Suppressor macrophage treated with lipopolysaccharide for 1 hour (primary cell): ENCODE measurements around the gene LEMD2.

Source experiments
- DNase-seq, 3 donors: peaks; one replicate each; pipeline ENCODE4 v3.0.0-alpha.2; 2020 to 2022

Gene LEMD2

GRCh38 chr6:33791620-33792019 is 2.7 kb upstream of the LEMD2 start:
- no peak for DNase-seq

DNA sequence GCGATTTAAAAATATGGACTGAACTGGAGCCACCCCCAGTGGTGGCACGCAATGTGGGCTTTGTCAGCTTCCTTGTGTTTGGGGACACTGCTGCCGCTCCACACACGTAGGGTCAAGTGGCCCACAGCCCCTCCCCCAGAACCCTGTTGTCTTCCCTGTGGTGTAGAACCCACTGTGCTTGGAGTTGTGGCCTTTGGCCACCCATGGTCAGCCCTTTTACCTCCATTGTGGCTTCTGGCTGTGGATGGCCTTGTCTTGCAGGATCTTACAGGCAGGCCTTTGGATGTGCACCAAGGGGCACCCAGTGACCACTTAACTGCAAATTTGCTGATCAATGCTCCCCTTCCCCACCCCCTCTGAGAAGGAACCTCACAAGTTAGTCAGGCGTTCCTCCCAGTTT is 2.0 kb upstream of the LEMD2 start:
- no peak for DNase-seq

- no peak for DNase-seq
Measured at GRCh38 chr6:33790379-33790778, 1.4 kb upstream of the LEMD2 start.

DNA sequence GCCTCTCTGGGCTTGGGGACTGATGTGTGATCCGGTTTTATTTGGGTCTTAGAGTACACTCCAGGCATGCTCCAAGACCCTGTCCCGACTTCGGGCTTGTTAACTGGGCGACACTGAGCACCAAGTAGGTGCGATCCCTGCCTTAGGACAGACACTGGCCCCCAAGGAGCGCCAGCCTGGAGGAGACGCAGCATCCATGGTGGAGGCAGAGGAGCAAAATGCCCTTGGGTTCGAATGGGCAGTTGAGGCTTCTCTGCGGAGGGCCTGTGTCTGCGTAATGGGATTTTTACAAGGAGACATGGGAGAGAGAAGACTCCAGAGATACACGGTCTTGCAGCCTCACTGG is 593 bp upstream of the LEMD2 start:
- DNase-seq, result no peak

GRCh38 chr6:33787954-33788693 is 806 bp downstream of the LEMD2 start:
- DNase-seq, result peak; percentile 89 to 93 (median 92)

GRCh38 chr6:33787346-33787953 is 1.5 kb downstream of the LEMD2 start:
- no peak for DNase-seq

- no peak for DNase-seq
Measured at GRCh38 chr6:33786736-33787135, 2.2 kb downstream of the LEMD2 start.

GRCh38 chr6:33785778-33786177 is 3.2 kb downstream of the LEMD2 start:
- peak; percentile 14 to 33 (median 29) for DNase-seq

DNA sequence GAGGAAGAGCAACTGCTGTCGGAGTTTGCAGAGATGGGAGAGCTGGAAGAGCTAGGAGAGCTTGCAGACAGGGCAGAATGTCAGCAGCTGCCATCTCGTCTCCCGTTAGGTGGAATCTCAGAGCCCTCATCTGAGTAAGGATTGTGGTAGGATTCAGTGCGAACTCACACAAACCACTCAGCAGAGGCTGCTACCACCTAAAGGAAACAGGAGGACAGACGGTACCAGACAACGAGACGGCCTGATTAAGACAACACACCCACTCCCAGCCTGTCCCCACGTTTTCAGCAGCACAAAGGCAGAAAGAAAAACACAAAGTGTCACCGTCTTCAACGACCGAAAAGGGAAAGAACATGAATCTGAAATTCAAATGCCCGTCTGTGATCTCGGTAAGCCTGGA is 4.1 kb downstream of the LEMD2 start:
- DNase-seq, result no peak

DNA sequence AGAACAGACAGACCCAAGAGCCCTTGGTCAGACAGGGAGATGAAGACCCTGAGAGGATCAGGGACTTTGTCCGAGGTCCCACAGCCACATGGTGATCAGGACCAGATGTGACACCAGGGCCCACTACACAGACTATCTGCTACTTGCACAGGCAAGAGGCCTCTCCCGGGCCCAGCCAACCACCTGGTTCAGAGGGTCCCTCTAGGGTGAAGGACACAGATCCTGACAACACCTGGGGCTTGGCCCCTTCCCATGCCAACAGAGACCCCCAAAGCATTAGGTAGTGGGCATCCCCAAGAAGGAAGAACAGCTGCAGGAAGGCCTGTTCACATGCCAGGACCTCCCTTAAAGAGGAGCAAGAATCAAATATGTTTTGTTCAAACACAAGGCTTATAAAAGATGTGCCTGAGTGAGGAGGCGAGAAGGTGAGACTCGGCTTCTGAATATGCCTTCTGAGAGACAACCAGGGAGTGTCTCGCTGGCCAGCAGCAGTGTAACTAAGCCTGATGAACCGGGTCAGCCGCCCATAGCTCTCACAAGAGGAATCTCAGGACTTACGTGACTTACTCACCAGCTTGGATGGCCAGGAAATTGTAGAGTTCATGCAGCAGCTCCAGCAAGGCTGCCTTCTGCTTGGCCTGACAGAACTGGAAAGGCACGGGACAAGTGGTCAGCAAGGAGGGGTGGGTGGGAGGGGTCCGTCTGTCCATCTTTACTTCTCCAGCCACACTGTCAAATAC is 5.0 kb downstream of the LEMD2 start:
- no peak for DNase-seq

GRCh38 chr6:33782561-33782960 is 6.4 kb downstream of the LEMD2 start:
- no peak for DNase-seq

DNA sequence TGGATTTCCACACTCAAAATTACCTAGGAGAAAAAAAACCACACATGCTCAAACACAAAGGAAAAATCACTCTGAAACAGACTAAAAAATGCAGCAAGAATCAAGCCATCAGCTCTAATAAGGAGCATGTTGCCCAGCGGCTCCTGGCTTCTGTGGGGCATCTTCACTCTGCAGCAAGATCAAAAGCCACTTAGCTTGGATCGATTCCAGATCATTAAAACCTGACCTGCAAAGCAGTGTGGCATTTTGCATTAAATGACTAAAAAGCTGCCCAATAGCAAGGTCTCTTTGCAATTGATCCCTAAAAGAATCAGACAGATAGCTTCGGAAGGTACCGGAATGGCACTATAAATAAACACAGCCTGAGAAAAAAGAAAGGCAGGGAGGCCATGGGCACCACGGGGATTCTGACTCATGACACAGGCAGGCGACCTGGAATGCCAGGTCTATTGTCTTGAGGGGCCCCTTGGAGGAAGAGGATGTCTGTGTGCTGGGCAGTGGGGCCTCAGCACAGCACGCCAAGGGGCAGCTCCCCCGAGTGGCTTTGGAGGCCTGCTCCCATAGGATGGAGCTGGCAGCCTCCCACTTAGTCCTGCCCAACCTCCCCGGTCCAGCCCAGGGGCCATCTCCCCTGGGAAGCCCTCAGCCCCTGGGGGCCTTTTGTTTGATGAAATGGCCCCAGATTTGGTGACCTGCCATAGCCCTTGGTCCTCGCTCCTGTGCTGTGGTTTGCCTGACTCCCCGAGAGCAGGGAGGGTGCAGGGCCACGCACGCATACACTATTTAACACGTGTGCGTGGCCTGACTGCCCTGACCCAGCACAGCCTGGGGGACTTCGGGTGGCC is 7.6 kb downstream of the LEMD2 start:
- DNase-seq, result no peak

DNA sequence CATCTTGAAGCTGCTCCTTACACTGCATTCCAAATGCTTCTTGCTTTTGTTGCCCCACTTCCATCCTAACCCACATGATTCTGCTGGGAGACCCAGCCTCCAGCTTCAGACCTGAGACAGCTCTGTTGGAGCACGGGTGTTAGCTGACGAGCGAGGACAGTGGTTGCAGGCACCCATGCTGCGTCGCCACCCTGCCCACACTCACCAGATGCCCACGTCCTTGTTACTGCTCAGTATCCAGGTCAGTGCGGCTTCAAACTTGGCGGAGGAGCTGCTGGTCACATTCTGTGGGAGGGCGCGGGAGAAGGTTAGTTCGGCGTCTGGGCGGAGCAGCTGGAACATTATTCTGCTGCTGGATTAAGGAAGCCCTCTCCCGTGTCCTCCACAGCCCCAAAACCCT is 9.0 kb downstream of the LEMD2 start:
- DNase-seq, result no peak

DNA sequence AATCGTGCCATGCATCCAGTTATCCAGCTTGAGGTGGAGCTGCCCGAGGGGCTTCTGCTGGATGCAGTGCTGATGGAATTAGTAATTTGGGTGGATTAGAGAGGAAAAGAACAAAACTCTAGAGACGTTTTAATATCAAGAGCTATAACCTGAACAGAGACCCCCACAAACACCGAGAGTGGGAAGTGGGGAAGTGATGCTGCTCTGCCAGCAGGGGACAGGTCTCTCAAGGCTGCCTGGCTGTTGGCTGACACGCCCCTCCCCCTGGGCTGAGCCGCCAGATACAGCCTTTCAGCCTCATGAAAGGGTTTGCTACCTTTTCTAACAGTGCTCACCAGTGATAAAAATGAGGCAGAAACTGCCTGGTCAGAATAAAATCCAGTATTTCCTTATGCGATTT is 9.6 kb downstream of the LEMD2 start:
- DNase-seq, result no peak

- no peak for DNase-seq
Measured at GRCh38 chr6:33778444-33779121, 10.3 kb downstream of the LEMD2 start.

- no peak for DNase-seq
Measured at GRCh38 chr6:33777398-33778388, 11.2 kb downstream of the LEMD2 start.

GRCh38 chr6:33776764-33777163 is 12.2 kb downstream of the LEMD2 start:
- no peak for DNase-seq

- DNase-seq, result no peak
Measured at GRCh38 chr6:33776186-33776585, 12.7 kb downstream of the LEMD2 start.

GRCh38 chr6:33774774-33775173 is 14.2 kb downstream of the LEMD2 start:
- no peak for DNase-seq

DNA sequence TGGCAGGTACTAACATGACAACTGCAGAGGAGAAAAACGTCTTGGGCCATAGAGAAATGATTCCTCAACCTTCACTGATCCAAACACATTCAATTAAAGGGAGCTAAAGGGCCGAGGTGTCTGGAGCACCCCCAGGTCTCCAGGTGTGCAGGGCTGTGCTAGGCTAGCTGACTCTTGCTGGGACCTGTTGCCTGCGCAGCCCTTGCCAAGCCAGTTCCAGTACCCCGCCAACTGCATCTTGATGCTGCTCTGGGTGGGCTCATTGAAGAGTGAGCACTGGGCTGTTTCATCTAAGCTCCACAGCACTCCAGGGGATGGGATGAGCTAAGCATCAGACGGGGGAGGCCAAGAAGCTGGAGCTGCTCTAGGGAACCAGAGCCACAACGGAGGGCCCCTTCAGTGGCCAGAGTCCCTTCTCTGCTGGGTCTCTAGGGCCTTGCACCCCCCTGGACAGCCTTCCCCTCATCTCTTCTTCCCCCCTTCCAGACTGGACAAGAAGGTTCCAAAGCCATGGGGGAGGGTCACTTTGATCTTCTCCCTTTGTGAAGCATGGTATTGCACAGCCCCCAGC is 15.9 kb downstream of the LEMD2 start:
- no peak for DNase-seq
